HL-60 (cell line): ENCODE data around the gene ABCA7.

Experiments used
- DNase-seq, 2 experiments: peaks; one replicate each; pipeline ENCODE4 v3.0.0-alpha.2; 2010 to 2020; ENCODE audit warnings: low read depth in 1 of 2, low spot score in 1 of 2
- H3K27ac ChIP-seq: fragments of 250-450 bp; sonication (Bioruptor Pico); replicated peaks from 2 replicates; pipeline ENCODE4 v1.5.1; 2020; ENCODE audit warnings: mild to moderate bottlenecking, moderate library complexity
- H3K27me3 ChIP-seq: fragments of 250-450 bp; sonication (Bioruptor Pico); 2 replicates; pipeline ENCODE4 v1.5.1; 2021; ENCODE audit warnings: mild to moderate bottlenecking, moderate library complexity; ENCODE audit not compliant: insufficient read depth, poor library complexity, severe bottlenecking
- H3K4me3 ChIP-seq: replicated peaks from 2 replicates; pipeline ENCODE4 v1.5.1; 2011; ENCODE audit warnings: mild to moderate bottlenecking, control low read depth, low read length; ENCODE audit not compliant: insufficient read depth
- GABPA ChIP-seq: IDR thresholded peaks from 2 replicates; pipeline ENCODE4 v1.6.1; 2012; ENCODE audit warnings: low read depth
- POLR2AphosphoS5 ChIP-seq: IDR thresholded peaks from 2 replicates; pipeline ENCODE4 v1.6.1; 2012; ENCODE audit warnings: low read depth
- REST ChIP-seq: IDR thresholded peaks from 2 replicates; pipeline ENCODE4 v1.6.1; 2012; ENCODE audit warnings: low read depth; ENCODE audit not compliant: insufficient replicate concordance
- SPI1 ChIP-seq: IDR thresholded peaks from 2 replicates; pipeline ENCODE4 v1.6.1; 2012; ENCODE audit warnings: low read depth, mild to moderate bottlenecking, borderline replicate concordance
- TF ChIP-seq, protein P1 (sequence below): IDR thresholded peaks from one replicate; pipeline ENCODE4 v1.5.1; 2011; ENCODE audit warnings: low read length, control low read depth, inconsistent platforms; ENCODE audit not compliant: insufficient read depth

ABCA7 gene

GRCh38 chr19:993361-993830 is 46.5 kb upstream of the ABCA7 start:
- no peak for DNase-seq
- H3K27ac ChIP-seq = no peak overlapping the region
- H3K4me3 ChIP-seq = no peak overlapping the region
- TF ChIP-seq REST (no peak), POLR2AphosphoS5 (no peak), SPI1 (no peak), GABPA (no peak)
- TF ChIP-seq, protein P1, sequence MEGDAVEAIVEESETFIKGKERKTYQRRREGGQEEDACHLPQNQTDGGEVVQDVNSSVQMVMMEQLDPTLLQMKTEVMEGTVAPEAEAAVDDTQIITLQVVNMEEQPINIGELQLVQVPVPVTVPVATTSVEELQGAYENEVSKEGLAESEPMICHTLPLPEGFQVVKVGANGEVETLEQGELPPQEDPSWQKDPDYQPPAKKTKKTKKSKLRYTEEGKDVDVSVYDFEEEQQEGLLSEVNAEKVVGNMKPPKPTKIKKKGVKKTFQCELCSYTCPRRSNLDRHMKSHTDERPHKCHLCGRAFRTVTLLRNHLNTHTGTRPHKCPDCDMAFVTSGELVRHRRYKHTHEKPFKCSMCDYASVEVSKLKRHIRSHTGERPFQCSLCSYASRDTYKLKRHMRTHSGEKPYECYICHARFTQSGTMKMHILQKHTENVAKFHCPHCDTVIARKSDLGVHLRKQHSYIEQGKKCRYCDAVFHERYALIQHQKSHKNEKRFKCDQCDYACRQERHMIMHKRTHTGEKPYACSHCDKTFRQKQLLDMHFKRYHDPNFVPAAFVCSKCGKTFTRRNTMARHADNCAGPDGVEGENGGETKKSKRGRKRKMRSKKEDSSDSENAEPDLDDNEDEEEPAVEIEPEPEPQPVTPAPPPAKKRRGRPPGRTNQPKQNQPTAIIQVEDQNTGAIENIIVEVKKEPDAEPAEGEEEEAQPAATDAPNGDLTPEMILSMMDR = no peak
- H3K27me3 ChIP-seq = peaks cover 20% of the 10 kb centered on the region

DNA sequence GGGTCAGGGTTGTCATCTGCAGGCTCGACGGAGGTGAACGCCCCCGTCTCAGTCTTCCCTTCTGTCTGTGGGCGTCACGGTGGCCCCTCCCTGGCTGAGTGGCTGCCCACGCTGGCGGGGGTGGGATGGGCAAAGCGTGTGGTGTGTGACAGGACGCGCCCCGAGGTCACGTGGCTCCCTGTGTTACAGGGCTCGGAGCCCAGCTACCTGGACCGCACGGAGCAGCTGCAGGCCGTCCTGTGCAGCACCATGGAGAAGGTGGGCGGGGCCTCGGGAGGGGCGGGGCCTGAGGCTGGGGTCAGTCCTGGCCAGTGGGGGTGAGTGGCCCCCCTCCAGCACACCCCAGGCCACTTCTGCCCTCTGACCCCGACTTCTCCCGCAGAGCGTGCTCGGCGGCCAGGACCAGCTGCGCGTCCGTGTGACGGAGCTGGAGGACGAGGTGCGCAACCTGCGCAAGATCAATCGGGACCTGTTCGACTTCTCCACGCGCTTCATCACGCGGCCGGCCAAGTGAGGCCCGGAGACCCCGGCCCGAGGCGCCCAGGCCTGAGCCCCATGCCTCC is 46.0 kb upstream of the ABCA7 start:
- no peak for DNase-seq
- peaks cover 24% of the 10 kb centered on the region for H3K27me3 ChIP-seq
- no peak overlapping the region for H3K27ac ChIP-seq
- H3K4me3 ChIP-seq = no peak overlapping the region
- TF ChIP-seq POLR2AphosphoS5 = no peak; the same call in 1 of the 2 replicates
- TF ChIP-seq, protein P1 = no peak
- no peak for TF ChIP-seq REST
- no peak for TF ChIP-seq GABPA
- TF ChIP-seq SPI1 = no peak

- peaks cover 29% of the 10 kb centered on the region for H3K27me3 ChIP-seq
- H3K4me3 ChIP-seq = no peak overlapping the region
- no peak overlapping the region for H3K27ac ChIP-seq
- no peak; the same call in 1 of the 2 replicates for TF ChIP-seq POLR2AphosphoS5
- TF ChIP-seq, protein P1 = no peak
- TF ChIP-seq REST = no peak
- DNase-seq = no peak
Observed at GRCh38 chr19:994516-994915, 45.4 kb upstream of the ABCA7 start.
